T-helper 2 cell (primary cell): Measurements from ENCODE around the gene EFNA4.

ENCODE experiments used
- DNase-seq, 5 experiments: peaks; one replicate each; pipeline versions ENCODE4 v3.0.0 to v3.0.0-alpha.2; 2012 to 2022

Gene EFNA4

DNA sequence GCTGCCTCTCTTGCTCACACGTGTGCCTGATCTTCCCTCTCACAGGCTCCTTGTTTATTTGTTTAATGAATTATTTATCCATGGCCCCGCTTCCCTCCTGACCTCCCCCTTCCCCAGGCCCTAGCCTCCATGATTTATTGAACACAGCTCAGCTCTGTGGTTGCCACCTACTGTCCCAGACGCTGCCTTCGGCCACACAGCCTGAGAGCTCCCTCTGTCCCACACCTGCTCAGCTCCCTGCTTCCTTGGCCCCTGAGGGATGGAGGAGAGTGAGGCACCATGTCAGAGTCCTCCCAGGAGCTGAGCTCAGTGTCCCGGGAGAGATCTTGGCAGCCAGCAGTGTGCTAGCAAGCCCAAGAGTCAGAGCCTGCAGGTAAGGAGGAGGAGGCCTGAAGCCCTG lies 12.0 kb downstream of the EFNA4 start:
- no peak for DNase-seq

DNA sequence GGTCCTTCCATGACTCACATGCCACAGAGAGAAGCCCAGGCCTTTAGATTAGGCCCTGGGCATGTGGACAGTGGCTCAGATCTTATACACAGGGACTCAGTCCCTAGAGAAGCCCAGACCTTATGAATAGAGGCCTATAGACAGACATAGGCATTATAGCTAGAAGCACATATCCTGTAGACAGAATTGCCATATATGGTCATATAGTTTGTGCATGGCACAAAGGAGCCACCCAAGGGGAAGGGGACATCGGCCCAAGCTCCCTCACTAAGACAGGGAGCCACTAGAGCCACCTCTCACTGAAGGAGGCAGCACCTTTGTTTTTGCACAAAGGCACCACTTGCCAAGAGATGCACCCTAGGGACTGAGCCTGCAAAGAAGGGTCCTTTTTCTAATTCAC lies 12.8 kb downstream of the EFNA4 start:
- DNase-seq, result no peak

DNA sequence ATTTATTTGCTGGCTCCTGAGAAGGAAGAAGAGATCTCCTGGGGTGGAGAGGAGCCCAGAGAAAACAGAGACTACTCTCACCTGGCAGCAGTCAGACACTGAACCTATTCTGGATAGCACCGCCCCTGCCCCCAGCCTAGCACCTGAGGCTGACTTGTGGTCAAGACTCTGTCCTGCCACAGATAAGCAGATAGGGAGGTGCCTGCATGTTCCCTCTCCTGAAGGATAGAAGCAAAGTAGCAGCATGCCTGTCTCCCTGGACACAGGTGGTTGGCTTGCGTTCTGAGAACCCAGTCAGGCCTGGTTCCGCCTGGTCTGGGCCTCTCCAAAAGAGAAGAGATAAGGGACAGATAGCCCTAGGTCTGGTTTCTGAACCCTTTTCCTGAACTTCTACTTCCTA lies 13.8 kb downstream of the EFNA4 start:
- DNase-seq, result no peak

DNA sequence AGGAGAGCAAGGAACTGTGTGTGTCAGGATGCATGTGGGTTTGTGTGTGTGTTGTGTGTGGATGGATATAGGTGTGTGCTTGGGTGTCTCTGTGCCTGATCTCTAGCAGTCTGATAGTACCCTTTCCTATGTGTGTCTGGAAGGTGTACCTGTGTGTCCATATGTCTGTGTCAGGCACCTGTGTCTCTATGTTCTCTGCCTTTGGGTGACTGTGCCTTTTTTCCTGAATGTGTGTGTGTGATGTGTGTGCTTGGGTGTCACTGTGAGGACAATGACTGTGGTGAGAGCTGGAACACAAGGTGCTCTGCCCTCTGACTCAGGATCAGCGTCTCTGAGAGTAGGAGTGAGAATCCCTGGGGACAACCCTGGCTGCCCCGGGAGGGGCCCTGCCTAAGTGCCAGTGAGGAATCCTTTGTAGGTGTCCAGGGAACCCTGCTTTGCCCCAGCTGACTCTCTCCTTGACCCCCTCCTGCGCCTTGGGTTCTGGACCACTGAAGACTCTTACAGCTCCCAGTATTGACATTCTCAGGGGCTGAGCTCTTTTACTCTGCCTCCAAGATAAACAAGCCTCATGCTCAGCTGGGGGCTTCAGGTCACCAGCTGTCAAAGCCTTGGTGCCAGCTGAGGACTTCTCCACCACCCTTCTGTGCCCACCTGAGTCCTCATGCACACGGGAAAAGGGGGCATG lies 14.4 kb downstream of the EFNA4 start:
- no peak for DNase-seq

DNA sequence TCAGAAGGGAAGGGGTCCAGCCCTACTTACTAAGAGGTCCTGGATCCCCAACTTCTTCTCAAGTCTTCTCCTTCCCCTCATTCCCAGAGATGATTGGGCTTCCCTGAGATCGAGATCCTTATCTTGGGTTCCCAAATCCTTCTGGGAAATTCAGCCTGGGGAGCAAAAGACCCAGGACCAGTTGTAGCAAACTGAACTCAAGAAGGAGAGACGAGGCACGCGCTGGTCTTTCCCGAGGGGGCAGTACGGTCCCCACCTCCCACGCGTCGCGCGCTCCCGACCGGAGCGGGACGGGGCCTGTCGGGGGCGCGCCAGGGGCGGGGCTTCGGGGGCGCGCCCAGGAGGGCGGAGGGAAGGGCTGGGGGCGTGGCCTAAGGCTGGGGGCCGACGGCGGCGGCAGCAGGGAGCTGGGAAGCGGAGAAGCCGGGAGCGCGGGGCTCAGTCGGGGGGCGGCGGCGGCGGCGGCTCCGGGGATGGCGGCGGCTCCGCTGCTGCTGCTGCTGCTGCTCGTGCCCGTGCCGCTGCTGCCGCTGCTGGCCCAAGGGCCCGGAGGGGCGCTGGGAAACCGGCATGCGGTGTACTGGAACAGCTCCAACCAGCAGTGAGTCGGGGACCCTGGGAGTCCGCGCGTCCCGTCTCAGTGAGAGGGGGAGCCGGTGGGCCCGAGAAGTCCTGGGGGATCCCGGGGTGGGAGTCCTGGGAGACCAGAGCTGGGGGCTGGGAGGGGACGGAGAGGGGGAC lies 15.1 kb downstream of the EFNA4 start, which contains the start of gene EFNA3:
Gene EFNA3 (plus strand): TSS at position 369 of the 741 bp plus-strand sequence. CDS start 105 bp downstream, at position 474.
- DNase-seq, result peak; percentile 44 to 62 (median 49)

DNA sequence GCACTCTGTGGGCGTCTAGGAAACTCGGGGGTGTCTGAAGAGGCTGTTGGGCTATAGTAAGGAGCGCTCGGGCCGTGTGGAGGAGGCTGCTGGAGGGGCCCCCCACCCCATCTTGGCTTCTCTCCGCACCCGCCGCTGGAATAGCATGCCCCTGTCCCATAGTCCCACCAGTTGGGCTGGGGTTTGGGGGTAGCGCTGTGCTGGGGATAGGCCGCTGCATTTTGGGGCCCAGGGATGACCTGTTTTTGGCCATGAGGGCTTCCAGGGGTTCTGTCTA lies 15.6 kb downstream of the EFNA4 start:
- DNase-seq, result no peak

DNA sequence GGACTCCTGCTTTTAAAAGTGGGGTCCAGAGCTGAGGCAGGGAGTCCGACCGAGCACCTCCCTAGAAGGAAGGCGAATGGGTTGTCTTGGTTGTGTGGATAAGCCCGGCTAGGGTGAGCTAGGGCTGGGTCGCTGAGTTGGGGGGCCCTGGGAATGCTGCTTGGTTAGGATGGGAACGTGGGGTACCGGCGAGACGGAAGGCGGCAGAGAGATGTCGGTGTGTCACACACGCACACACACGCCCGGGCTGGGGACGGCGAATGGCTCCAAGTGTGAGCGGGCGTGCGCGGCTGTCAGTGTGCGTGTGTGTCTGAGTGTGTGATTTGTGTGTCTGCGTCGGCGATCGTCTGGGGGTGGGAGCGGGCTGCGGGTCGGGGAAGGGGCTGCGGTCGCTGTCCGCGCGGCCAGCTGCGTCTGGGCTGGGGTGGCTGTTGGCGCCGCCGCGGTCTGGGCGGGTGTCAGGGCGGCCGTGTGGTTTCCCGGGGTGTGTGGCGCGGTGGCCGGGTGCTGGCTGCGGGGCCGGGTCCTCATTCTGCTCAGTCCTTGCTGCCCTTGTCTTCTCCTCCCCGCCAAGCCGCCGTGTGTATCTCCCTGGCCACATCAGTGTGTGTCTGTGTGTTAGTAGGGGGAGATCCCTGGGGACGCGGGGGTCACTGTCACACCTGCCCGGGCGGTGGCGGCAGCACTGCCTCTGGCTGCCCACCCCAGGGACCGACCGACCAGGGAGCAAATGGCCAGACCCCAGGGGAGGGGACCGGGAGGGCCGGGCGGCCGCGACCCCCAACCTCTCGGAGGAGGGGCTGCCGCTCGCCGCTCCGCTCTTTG lies 16.2 kb downstream of the EFNA4 start:
- DNase-seq, result no peak

DNA sequence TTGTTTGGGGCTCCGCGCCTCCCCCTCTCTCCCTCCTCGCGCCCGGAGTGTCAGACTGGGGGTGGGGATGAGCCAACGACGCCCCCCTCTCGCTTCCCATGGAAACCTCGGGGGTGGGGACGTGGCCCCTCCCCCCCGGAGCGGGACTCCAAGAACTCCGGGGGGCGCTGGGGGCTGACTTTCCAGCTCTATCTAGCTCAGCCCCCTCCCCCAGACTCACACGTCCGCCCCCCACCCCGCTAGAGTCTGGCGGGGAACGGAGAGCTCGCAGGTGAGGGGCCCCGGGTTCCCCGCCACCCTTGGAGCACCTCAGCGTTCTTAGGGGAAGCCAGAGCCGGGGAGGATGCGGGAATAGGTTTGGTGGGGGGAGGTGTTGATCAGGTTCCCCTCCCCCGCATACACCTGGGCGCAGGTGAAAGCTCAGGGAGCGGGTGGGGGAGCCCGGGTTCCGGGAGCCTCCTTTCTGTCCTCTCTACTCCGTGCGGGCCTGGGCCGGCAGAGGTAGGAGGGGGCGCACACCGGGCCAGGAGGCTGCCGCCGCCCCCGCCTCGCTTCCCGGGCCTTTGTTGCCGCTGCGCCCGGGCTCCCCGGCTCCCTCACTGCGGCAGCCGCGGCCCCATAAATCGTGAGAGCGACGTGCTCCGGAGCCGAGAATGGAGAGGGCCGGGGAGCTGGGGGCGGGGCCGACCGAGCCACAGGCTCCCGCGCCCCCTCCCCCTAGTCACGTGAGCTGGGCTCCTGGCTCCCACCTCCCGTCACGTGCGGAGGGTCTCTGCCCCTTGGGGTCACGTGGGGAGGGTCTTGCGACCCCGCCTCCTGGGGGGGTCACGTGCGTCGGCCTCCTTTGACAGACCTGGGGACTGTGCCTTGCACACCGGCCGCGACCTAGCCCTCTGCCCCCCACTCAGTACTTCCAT lies 17.0 kb downstream of the EFNA4 start:
- peak in 2 of 5 experiments; percentile 46 to 51 for DNase-seq

DNA sequence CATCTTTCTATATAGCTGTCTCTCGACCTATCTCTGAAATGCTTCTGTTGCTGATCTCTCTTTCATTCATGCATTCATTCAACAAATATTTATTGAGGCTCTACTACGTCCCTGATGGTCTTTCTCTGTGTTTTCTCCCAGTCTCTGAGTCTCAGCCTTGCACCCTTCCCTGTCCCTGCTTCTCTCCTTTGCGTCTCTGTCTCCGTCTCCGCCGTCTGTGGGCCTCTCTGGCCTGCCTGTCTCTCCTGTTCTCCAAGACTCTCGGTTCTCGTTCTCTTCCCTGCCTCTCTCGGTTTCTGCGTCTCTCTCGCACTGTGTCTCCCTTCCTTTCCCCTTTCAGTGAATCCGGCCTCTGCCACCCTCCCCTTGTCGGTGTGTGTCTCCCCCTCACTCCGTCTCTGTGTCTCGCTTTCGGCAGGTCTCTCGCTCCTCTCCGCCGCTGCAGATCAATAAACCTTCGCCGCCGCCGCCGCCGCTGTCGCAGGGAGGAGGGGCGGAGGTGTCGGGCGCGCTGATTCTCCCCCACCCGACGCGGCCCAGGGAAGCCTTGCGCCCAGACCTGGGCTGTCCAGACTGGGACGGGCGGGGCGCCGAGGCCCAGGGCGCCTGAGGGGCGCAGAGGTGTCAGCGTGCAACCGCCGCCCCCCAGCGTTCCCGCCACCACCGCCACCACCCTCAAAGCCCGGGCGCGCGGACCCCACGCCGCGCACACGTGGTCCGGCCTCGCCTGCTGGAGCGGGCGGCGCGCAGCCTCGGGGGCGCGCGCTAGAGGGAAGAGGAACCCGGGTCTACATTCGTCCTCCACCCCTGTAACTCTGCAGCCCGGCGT lies 18.1 kb downstream of the EFNA4 start:
- DNase-seq, result peak in 1 of 5 experiments; percentile 43

DNA sequence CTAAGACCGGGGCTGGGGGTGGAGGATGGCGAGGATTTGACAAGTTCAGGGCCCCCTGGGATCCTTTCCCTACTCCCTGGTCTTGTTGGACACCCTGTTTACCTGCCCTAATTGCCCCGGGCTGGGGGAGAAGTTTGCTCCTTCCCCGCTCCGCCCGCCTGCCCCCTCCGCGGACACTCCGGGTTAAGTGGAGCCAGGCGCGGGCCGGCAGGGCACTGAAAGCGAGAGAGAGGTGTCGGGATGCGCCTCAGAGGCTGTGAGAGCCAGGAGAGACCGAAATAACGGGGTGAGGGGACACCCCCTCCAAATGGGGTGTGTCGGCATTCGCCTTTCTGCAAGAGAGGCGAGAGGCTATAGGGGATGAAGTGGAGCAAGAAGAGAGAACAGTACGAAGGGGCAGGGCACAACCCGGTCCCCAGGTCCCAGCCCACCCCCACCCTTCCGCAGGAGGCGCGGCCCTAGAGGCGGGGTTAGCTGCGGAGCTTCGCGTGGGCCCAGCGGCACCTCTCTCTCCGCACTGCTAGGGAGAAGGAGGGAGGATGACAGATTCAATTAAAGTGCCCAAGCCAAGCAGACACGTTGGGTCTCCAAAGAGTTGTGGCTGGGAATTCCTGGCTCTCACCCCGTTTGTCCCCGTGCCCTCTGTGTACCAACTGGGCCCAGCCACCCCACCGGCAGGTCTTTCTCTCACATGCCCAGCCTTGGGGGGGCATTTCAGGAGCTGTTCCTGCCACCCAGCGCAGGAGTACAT lies 18.9 kb downstream of the EFNA4 start:
- no peak for DNase-seq

DNA sequence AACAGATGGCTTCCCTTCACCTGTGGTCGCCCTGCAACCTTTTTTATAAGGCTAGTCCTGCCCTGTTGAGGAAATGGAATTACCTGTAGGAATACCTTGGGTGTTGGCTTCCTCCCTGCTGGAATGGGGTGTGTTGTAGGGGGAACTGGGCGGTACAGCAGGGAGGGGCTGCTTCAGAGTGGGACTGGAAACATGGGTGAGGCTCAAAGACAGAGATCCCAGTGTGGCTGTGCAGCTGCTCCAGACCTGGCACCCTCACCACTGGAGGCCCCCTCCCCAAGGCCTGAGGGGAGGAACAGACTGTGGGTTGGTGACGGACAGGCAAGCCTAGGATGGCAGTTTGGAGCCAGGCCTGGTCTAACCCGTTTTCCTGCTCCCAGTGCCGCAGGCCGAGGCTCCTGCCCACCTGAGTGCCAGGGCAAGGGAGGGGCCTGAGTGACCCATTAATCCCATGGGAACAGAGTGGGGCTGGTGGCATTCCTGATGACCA lies 19.6 kb downstream of the EFNA4 start:
- no peak for DNase-seq

DNA sequence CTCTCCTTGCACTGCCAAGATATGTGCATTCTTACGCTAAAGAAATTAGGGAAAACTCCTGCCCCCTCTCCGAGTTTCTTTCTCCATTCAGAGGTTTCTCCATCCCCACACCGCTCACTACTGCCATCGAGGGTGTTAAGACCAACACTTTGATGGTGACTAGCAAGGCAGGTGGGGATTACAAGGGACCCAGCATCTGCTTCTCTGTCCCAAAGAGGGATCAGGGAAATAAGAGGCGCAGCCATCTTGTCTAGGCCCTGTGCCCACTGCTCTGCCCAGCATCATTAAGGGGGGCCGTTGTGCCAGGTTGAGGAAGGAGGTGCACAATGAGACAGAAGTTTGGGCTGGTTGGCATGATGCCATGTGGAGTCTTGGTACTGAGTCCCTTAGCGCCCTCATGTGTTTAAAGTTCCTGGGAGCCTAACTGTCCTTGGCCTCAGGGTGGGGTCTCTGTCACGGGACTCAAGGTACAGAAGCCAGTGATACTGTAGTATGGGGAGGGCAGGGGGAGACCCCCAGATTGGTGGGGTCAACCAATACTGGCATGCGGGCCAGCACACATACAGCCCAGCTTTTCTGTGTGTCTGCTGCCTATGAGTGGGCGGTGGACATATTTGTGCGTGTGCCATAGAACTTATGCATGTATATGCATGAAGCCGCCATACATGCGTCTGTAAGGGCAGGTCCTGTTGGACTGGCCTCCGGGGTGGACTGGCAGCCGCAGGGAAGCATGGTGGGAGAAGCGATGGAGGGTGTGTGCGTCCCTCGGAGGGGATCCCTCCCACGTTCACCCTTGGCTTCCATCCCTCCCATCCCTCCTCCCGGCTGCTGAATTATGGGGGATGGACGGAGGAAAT lies 20.6 kb downstream of the EFNA4 start:
- DNase-seq, result peak in 2 of 5 experiments; percentile 31 to 64

DNA sequence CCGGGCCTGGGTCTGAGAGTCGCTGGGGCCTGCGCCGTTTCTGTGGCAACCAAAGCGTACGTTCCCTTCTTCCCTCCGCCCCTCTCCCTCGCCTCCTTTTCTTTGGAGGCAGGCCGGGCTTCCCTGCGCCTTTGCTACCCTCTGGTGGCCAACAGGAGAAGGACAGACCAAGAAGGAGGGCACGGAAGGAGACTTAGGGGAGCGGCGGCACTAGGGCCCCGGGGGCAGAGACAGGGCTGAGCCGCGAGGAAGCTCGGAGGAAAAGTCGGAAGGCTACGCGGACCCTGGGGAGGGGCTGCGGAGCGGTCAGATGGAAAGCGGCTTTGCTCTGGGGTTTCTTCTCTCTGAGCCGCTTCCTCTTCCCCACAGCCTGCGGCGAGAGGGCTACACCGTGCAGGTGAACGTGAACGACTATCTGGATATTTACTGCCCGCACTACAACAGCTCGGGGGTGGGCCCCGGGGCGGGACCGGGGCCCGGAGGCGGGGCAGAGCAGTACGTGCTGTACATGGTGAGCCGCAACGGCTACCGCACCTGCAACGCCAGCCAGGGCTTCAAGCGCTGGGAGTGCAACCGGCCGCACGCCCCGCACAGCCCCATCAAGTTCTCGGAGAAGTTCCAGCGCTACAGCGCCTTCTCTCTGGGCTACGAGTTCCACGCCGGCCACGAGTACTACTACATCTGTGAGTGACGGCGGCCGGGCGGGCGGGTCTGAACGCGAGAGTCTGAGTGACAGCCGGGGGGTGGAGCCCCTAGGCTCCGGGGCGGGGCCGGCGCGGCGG lies 21.4 kb downstream of the EFNA4 start:
- peak; percentile 82 to 93 (median 85) for DNase-seq

DNA sequence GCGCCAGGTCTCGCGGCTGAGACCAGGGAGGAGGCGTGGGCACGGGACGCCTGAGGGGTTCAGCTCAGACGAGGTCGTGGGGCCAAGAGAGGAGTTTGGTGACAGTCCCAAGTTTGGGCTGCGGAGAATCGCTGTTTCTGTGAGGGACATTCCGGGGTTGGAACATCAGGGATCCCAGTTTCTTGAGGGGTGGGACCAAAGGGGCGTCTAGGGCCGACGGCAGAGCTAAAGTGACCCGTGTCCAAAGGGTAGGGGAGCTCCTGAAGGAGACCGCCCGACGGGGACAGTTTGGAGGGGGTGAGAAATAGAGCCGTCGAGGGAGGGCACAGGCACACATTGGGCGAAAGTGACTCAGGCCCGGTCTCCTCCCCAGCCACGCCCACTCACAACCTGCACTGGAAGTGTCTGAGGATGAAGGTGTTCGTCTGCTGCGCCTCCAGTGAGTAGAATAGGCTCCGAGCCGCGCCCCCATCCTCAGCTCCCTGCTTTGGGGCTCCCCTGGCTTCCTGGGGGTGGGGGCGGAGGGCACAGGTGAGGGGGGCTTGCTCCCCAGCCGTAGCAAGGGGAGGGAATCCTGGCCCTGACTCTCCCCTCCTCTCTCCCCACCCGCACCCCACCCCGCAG lies 22.1 kb downstream of the EFNA4 start:
- peak; percentile 48 to 71 (median 64) for DNase-seq

DNA sequence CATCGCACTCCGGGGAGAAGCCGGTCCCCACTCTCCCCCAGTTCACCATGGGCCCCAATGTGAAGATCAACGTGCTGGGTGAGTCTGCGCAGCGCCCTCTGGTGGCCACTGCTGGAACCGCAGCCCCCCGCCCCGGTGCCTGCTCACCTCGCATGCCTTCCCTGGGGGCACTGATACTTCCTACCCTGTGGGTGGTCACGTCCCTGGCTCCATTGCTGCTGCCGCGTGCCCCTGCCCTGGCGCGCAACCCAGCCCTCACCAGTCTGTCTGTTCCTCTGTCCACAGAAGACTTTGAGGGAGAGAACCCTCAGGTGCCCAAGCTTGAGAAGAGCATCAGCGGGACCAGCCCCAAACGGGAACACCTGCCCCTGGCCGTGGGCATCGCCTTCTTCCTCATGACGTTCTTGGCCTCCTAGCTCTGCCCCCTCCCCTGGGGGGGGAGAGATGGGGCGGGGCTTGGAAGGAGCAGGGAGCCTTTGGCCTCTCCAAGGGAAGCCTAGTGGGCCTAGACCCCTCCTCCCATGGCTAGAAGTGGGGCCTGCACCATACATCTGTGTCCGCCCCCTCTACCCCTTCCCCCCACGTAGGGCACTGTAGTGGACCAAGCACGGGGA lies 22.7 kb downstream of the EFNA4 start:
- DNase-seq, result peak; percentile 67 to 78 (median 72)

DNA sequence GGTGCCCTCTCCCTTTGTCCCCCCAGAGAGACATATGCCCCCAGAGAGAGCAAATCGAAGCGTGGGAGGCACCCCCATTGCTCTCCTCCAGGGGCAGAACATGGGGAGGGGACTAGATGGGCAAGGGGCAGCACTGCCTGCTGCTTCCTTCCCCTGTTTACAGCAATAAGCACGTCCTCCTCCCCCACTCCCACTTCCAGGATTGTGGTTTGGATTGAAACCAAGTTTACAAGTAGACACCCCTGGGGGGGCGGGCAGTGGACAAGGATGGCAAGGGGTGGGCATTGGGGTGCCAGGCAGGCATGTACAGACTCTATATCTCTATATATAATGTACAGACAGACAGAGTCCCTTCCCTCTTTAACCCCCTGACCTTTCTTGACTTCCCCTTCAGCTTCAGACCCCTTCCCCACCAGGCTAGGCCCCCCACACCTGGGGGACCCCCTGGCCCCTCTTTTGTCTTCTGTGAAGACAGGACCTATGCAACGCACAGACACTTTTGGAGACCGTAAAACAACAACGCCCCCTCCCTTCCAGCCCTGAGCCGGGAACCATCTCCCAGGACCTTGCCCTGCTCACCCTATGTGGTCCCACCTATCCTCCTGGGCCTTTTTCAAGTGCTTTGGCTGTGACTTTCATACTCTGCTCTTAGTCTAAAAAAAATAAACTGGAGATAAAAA lies 23.5 kb downstream of the EFNA4 start:
- DNase-seq, result no peak
